Heart left ventricle (tissue), 13 donors: ENCODE results near the gene MSI2.

Experiments
- CTCF ChIP-seq, 12 donors: fragments of 200-600 bp; sonication (generic) in 4 of 12; IDR thresholded peaks; one replicate each; pipeline versions ENCODE4 v1.5.0 to v1.8.0; 2018 to 2022; ENCODE audit warnings: antibody characterized with exemption in 12 of 12, mild to moderate bottlenecking in 5 of 12
- POLR2A ChIP-seq, 2 donors: fragments of 450-650 bp; IDR thresholded peaks; one replicate each; pipeline ENCODE4 v1.6.1; 2017; ENCODE audit warnings: antibody characterized with exemption in 2 of 2, mild to moderate bottlenecking in 2 of 2, moderate library complexity in 2 of 2
- donor health status: ischemic (EF 13 %, LVEDD 7.1; RV severe dilation, severe dysfunction).
- donor health status: DM: no; HTN: yes; CAD: no.
- donor health status: DM: no; HTN: no; CAD: no.
- donor health status: ischemic (EF 25% LVEDD 6.9; RV normal size, moderate dysfunction).
- donor health status: ischemic (EF 25% LVEDD 5.7; RV mildly dilated, moderate dysfunction).
- donor health status: ischemic (EF 35%, LVEDD 5.7; RV mildly dilated, moderate dysfunction).
- donor health status: nonischemic (EF 11% LVEDD 7.7; RV severe dilation, severe dysfunction).
- donor health status: DM: yes; HTN: yes; CAD: no.
- donor health status: PGD.
- donor health status: ischemic (EF 29% LVEDD 5.4; RV normal size, mild dysfunction).
- donor health status: nonischemic (EF 23%, LVEDD 6.1; RV moderate dilation, normal function).

- TF ChIP-seq CTCF (IDR thresholded peaks at IDR 0.05): no peak
- TF ChIP-seq POLR2A (IDR thresholded peaks at IDR 0.05): no peak
Measured at GRCh38 chr17:57670769-57671569, 414.6 kb downstream of the MSI2 start.
